NCI-H1048 (cell line): ENCODE results near the gene LHX3.

Experiments used
- DNase-seq: peaks from one replicate; lab custom pipeline; 2025; lab: John Stamatoyannopoulos, UW

The LHX3 gene

DNA sequence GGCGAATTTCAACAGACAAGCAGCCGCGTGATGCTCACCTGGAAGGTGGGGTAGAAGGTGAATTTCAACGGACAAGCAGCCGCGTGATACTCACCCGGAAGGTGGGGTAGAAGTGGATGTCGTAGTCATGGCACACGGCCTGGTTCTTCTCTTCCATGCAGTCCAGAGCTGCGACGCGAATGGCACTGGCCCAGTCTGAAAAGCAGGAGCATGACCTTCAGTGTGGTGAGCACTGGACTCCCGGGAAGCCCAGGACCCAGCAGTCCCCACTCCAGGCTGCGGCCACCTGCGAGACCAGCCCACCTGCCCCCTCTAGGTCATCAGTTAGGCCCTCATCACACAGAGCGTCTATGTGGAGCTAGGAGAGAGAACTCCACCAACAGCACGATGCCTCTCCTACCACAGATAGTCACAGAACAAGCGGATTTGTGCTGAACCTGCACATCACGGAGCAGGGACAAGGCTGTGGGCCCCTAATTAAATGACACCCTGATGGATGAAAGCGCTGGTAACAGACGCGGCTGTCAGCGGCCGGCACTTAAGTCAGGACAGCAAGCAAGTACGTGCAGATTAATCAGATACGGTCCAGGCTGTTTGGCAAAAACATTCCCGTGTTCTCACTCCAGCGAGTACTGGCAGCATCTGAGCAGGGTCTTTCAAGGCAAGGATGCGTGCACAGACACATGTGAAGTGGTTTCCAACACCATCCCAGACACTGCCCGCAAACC is 21.9 kb upstream of the LHX3 start:
- no peak for DNase-seq

DNA sequence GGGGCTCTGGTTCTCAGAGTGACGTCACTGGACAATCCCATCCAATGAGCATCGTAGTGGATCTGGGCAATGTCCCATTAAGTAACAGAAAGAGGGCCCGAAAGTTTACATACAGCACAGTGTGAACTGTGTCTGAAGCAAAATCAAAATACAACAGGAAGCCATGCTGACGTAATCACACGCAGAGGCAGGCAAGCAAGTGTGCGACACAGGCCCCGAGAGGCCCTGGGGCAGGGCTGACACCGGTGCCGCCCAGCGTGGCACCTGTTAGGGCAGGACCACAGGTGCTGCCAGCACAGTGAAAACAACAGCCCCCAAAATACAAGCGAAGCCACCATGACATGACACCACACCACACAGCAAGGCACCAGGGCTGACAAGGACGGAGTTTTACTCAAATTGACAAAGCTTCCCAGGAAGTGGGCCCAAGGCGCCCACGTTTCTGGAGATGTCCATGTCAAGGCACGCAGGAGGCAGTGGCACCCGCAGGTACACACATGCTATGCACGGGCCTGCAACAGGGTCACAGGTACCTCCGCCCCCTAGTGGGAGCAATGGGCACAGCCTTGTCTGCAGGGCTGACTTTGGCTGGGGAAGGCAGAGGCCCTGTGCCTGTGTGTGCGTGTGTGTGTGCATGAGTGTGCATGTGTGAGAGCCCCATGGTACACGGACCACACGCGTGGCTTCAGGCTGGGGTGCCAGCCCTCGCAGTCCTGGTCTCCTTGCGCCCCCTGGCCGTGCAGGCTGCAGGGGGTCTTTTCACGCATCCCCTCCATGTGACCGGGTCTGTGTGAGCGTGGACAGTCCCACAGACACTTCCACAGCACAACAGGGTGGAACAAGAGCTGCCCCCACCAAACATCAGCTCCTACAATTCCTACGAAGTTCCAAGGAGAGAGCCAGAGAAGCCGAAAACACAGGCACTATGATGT is 21.1 kb upstream of the LHX3 start:
- DNase-seq, result peak; percentile 38

DNA sequence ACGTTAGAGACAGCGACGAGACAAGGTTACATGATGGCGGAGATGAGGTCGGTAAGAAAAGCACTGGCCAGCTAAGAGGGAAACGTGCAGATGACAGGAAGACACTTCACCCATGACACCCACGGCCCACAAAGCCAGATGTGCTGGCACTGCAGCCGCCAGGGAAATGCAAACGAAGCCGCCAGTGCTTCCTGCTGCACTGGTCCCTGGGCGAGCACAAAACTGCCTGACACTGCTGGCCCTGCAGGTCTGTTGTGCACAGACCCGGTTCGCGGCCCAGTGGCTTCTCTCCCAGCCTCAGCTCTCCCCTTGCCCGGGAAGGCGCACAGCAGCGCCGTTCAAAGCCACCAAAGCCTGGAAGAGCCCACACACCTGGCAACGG is 20.4 kb upstream of the LHX3 start:
- no peak for DNase-seq

DNA sequence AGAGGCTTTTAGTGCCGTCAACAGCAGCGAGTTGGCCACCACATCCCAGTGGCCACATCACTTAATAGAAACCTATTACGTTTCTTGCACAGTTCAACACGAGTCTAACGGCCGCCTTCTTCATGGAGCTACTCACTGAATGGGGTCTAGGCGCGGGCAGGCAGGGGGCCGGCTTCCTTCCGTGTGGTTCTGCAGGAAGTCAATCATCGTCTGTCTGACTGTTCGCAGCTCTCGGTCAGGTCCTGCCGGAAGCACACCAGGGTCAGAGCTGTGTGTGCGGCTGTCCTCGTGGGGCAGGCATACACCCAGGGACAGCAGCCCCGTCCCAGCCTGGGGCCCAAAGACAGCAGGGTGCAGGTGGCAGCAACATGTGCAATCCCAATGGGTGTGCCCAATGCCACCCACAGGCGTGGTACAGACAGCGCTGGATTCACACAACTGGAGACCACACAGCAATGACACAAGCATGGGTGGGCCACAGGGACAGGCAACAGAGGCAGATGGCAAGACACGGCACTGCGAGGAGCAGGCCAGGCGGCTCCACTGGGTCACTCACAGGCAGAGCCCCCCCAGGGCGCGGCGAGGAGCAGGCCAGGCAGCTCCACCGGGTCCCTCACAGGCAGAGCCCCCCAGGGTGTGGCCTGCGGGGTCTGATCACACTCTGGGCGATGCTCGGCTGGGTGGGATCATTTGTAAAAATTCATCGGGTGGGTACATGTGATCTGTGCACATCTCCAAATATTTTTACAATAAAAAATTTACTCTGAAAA is 19.1 kb upstream of the LHX3 start:
- DNase-seq, result no peak

DNA sequence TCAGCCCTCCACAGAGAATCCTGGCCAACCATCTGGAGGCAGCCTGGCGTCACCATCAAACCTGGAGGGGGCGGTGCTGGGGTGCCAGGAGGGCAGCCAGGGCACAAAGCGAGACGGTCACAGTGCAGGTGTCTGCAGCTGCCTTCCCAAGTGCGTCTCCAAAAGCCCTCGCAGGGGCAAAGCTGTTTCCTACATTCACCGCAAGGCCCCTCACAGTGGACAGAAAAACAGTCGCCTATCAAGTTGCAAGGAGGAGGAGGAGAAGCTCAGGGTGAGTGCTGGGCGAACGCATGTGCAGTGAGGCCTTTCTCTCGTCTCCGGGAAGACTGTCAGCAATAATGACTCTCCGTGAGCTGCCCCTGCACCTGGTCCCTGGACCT is 18.0 kb upstream of the LHX3 start:
- no peak for DNase-seq

DNA sequence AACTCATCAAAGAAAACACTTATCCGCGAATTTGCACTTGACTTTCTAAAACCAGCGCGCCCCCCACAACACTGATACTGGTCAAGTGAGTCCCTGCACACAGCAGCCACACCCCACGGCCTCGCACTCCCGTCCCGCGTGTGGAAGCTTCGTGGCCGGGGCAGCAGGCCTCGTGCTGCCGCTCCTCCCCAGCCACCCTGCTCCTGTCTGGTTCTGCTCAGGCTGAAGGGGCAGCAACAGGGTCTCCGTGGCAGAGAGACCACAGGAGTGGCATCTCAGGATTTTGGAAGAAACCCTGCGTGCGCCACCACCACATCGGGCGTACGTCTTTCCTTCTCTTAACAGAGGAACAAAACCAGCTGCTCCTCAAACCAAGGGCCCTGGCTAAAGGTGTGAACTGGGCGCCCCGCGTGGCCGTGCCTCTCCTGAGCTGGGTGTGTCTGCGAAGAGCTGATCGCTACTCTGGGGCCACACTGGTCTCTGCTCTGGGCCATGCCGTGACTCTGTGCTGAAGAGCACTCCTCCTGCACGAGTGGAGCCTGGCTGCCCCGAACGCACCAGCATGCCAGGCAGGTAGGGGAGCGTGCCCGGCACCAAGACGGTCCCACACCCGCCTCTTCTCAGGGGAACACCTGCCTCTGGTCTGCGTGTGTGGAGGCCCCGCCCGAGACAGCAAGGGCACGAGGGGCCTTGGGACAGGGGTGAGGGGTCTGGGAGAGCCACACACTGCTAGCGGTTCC is 17.4 kb upstream of the LHX3 start:
- DNase-seq, result no peak

DNA sequence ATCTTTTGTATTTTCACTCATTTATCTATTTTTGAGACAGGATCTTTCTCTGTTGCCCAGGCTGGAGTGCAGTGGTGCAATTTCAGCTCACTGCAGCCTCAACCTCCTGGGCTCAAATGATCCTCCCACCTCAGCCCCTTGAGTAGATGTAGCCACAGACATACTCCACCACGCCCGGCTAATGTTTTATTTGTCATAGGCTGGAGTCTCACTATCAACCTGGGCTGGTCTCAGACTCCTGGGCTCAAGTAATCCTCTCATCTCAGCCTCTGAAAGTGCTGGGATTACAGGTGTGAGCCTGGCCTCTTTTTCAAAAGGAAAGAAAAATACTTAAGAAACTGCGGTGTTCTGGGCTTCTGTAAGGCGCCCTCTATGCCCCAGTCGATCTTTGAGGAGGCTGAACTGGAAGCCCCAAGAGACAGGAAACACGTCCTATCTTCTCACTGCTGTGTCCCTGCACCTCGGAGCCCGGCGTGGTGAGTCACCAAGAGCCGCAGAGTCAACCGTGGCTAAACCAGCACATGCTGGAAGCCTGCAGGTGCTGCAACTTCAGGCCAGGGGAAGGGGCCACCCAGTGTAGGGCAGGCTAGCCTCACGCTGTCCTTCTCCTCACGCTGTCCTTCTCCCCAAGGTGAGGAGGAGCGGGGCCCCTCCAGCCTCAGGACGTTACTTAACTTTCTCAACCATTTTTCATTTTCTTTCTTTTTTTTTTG is 15.2 kb upstream of the LHX3 start:
- no peak for DNase-seq

DNA sequence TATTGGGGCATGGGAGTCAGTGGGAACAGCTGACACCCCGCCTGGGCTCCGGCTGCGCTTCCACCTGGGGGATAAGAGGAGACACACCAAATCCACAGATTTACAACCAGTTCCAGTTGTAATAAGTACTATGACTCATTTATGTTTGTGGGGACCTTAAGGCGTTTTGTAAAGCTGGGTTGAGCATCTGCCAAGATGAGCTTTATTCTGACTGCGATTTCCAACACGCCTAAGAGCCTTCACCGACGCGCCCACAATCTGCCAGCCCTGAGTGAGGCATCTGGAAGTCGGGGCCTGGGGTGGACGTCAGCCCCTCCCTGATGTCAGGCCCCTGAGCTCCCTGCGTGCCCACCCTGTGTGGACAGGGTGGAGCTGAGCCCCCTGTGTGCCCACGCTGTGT is 14.3 kb upstream of the LHX3 start:
- no peak for DNase-seq

DNA sequence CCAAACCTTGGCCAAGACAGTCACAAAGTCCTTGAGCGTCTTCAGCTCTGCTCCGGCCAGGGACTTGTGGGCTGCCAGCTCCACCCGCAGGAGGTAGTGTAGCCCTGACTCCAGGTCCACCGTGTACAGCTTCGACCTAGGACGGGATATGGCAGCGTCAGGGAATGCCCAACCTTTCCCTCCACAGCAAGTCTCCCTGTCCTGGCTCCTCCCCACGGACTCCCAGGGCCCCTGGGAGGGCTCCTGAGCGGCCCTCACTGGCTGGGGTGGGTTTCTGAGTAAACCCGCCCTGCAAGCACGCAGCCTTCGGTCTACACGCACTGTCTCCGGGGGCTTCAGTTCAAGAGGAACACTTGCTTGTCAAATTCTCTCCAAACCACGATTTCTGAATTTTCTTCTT is 13.7 kb upstream of the LHX3 start:
- DNase-seq, result no peak

DNA sequence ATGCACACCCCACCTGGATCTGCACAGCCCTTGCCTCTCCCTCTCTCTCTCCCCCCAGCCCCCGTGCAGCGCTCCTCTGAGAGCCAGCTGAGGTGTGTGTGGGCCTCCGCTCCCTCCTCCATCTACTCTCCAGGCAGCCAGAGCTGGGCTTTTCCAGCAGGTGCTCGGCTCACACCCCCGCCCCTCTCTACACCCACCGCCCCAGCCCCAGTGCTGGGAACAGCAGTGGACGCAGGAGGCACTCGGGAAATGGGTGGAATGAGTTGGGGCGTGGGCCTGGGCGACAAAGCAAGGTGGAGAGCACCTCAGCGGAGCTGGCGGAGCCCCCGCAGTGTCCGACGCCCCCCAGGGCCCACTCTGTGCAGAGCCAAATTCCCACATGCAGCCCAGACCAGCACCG is 13.3 kb upstream of the LHX3 start:
- no peak for DNase-seq

DNA sequence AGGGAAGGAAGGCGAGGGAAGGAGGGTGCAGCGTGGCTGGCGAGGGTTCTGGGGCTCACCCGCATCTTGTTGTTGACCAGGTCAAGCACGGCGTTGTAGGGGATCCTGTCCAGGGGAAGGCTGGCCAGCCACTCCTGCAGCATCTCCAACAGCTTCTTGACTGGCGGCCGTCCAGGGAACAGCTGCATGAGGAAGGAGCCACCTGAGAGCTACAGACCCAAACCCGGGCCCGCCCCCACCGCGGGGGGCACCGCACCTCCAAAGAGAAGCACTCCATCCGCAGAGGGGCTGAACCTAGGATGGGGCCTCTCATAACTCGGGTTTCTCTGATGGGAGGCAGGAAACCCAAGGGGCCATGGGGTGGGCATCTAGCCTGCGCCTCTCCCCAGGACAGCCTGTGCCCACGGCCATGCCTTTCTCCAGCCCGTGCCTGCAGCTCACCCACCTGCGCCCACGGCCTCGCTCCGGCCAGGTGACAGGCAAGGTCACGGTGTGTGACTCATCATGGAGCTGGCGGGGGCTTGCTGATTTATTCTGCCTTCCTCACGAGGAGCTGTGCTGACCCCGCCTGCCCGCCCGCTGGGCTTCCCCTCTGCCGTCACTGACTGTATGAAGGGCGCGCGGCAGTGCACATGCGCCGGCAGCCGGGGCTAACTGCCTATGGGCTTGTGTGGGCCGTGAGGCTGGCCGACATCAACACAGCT is 11.8 kb upstream of the LHX3 start:
- no peak for DNase-seq

DNA sequence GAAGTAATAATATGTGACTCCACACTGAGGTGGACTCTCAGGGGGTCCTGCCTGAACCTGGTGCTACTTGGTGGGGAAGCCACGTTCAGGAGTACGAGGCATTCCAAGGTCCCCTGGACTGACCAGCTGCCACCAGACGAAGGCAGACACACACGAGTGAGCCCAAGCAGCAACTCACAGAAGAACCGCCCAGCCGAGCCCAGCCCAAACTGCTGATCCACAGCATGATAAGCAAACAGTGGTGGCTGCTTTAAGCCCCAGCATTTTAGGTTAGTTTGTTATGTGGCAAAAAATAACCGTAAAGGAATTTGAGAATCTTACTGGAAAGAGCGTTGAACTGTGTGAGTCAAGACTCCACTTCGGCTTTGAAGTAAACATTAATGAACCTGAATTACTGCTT is 8.8 kb upstream of the LHX3 start:
- DNase-seq, result no peak

DNA sequence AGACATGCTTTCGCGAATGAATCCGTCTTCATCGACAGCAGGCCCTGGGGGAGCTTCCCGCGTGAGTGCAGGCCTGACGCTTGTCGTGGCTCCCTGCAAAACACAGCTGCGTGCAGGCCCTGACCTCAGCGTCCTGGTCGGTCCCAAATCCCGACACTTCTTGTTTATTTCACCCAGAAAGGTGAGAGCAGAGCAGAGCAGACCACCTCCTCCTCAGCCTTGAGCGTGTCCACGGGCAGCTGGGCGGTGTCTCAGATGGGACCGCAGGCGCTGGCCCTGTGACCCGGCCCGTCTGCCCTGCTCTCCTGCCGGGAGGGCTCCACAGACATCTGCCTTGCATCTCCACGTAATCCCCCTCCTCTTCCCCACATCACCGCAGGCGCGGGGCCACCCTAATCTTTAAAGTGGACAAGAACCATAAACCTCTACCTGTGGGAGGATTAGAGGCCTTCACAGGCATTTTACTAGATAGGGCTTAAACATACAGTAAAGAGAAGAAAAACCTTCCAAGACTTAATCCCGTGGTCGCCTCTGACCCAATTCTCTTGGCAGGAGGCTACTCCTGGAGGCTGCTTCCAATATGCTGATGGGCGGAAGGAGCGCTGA is 7.5 kb upstream of the LHX3 start:
- DNase-seq, result no peak

DNA sequence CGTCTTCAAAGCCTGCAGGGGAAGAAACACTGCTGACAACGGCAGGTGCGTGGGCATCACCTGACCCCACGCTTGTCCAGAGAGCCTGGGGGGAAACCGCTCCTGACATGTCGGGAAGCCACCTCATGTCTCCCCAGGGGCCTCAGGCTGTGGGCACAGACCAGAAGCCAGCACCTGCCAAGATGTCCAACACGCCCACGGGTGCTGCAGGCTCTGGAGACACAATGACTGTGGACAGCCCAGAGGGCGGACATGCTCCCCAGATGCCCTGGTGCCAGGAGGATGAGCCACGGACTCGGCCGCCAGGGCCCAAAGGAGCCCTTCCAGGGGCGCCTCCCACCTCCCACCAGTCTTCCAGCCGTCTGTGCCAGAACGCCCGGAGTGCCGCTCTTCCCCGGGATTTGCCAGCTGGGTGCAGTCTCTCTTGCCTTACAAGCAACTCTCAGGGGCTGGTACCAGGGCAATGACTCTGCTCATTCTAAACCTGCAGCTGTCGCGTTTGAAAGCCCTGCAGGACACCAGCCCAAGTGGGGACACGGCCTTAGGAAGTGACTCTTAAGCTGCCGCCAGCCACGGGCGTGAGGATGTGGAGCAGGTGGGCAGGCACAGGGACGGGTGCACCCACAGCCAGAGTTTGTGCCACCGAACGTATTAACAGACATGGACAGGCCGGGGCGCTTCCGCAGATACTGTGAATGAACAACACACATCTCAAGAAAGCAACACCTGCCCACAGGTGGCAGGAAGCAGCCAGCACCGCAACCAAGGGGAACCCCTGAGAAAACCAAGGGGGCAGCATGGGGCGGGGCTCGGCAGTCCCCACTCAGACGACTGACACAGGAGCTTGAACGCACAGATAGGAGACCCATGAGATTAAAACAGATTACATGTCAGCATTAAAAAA is 6.8 kb upstream of the LHX3 start:
- no peak for DNase-seq

DNA sequence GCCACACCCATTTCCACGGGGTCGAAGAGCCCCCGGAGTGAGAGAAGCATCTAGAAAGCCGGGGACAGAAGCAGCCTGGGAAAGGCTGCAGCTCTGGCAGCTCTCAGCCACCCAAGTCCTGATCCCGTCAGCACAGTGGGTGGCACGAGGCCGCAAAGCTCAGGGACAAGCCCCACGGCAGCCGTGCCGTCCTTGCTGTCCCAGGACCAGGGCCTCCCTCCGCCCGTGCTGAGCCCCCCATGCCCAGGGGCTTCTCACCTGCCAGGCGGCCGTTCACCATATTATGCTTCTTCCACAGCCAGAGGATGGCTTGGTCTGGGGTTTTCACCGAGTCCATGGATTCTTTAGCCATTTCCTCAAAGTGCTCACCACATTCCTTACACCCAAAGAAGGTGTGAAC is 6.1 kb upstream of the LHX3 start:
- no peak for DNase-seq

DNA sequence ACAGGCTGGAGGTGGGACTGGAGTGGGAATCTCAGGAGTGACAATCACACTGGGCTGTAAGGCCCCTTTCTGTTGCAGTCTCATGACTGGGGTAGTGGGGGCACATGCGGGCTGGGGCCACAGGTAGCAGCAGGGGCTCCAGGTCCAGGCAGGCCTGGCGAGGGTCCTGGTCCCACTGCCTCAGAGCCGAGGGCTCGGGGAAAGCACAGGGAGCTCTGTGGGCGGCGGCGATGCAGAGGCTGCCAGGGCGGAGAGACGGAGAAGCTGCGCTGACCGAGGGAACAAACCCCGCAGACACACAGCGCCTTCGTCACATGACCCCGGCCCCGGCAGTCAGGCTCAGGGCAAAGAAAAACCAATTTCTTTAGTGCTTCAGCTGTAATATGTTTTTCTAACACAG is 5.3 kb upstream of the LHX3 start:
- DNase-seq, result no peak

DNA sequence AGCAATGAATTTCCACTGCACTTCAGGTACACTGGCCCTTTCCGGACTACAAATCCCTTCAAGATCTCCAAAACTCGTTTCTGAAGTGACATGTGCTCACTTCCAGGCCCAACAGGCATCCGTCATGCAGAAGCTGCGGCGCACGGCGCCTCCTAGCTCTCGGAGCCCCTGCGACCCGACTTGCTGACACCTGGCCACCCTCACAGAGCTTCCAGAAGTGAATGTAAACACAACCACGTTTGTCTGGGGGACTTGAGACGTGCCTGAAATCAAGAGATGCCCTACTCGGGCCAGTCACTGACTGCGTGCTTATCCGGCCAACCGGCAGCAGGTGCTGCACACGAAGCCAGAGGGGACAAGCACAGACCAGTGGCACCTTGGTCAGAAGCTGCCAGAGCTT is 4.9 kb upstream of the LHX3 start:
- DNase-seq, result no peak

DNA sequence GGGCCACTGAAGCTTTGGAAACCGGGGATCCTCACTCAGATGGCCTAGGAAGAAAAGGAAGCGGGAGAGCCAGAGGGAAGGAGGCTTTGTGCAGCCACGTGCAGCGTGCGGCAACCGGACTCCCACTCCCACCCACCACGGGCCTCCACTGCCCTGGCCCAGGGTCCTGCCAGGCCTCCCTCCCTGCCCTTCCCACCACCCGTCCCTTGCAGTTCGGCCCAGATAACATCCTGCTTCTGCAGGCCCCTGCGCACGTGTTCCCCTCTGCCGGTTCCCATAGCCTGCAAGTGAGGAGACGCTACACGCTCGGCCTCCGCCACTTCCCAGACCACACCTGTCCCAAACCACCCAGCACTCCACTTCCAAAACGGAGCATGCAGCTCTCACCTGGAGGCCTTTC is 4.3 kb upstream of the LHX3 start:
- DNase-seq, result no peak

DNA sequence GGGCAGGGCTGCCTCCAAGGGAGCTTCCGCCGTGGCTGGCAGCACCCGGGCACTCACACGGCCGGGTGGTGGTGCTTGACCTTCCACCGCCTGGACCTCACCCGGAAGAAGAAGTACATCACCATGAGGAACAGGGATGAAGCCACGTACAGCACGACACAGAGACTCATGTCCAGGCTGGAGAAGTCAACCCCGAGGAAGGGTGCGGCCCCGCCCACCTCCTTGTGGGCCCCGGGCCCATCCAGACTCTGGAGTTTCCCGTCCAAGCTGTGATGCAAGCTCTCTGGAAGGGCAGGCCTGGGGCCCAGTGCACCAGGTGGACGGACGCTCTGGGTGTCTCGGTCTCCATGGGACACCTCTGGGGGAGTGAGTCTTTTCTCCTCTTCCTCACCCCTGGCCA is 3.7 kb upstream of the LHX3 start:
- no peak for DNase-seq
